Mesenteric fat pad (tissue), 1 donor: Measurements from ENCODE around the gene PRKN. TPM values are rescaled to one million over a fixed set of nuclear protein-coding genes. Genes with fewer than 3 reads are reported as not detected.

Experiments used
- DNase-seq: peaks from one replicate; pipeline ENCODE4 v3.0.0-alpha.2; 2020; ENCODE audit warnings: low spot score
- total RNA-seq: library from RNA; stranded (reverse); fragmentation: NEBNext Ultra II Directional; extraction: Animal tissue kit (Norgen Biotek cat#: 25700); gene quantifications from one replicate; pipeline ENCODE4 v1.2.1, GENCODE V29; 2021
- donor health status: DM: yes; HTN: yes; CAD: no.

PRKN gene
- total RNA-seq, 1 donor from 2014 or later = 10.1 TPM

GRCh38 chr6:161407115-161407514 lies 1320.5 kb downstream of the PRKN start:
- no peak for DNase-seq

- DNase-seq = no peak
Observed at GRCh38 chr6:161406646-161407045, 1320.9 kb downstream of the PRKN start.

DNA sequence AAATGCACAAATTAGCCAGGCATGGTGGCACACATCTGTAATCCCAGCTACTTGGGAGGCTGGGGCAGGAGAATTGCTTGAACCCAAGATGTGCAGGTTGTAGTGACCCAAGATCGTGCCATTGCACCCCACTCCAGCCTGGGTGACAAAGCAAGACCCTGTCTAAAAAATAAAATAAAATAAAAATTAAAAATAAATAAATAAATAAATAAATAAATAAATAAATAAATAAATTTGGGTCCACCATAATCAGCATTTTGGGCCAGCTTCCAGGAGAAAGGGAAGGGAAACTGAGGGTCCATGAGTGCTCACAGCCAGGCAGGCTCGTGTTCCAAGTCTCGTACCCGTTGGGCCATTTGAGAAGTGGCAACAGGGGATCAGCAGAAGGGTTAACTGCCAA lies 1322.1 kb downstream of the PRKN start:
- no peak for DNase-seq

GRCh38 chr6:161403717-161404116 lies 1323.8 kb downstream of the PRKN start:
- DNase-seq = no peak

DNA sequence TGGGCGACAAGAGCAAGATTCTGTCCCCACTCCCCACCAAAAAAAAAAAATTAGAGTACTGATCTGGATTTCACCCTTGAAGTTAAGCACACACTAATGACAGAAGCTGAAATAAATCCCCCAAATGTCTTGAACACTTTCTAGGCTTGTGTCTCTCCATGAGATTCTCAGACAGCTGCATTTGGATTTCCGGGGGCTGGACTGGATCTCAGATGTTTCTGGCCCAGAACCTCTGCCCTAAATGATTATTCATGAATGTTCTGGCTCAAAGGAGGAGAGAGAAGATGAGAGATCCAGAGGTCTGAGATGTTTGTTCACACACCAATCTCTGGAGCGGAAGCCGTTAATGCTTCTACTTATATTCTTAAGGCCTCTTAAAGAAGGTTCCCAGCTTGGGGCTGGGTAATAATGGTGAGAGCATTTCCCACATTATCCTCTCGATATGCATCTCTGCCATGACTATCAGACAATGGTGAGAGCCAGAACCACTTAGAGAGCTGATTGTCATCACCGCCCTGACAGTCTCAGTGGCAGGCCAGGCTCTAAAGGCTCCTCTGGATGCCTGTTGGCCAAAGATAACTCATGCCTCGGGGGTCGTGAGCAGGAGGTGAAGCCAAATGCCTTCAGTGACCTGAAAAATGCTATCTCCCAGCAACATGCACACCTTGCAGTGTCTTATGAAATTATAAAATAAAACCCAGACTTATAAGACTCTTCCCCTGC lies 1325.8 kb downstream of the PRKN start:
- DNase-seq = no peak

GRCh38 chr6:161400671-161401070 lies 1326.9 kb downstream of the PRKN start:
- DNase-seq = no peak

DNA sequence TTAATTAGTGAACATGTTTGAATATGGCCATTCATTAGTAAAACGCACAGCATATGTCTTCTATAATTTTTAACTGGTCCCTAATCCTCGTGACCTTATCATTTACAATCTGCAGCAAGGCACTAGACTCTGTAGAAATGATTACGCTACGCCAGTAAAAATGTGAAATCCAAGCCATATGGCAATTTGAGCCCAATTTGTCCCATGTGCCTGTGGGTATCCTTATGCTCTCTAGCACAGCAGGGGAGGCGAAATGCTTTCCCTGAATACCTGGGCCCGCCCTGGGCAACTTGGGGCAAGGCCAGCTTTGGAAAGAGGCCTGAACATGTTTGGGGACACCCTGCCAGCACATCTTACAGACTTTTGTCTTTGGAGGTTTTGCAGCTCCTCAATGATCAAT lies 1331.0 kb downstream of the PRKN start:
- no peak for DNase-seq

- DNase-seq = no peak
Observed at GRCh38 chr6:161395716-161396231, 1331.8 kb downstream of the PRKN start.

DNA sequence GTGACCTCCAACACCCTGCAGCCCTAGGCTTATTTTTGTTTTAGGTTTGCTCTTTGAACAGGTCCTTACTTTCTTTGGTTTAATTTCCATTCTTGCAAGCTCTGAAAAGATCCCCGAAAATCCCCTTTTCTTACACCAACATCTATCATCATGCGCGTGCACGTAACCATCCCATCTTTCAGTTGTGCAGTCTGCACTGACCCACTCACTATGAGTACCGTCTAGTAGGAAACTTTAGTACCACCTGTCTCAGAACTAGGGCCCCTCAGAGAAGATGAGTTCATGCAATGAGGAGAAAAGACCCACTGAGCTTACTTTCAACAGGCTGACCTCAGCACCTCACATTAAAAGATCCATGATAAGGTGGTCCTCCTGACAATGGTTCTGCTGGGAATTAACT lies 1333.1 kb downstream of the PRKN start:
- DNase-seq = no peak

- DNase-seq = no peak
Observed at GRCh38 chr6:161393839-161394364, 1333.7 kb downstream of the PRKN start.

GRCh38 chr6:161393292-161393691 lies 1334.3 kb downstream of the PRKN start:
- no peak for DNase-seq

GRCh38 chr6:161389756-161390155 lies 1337.8 kb downstream of the PRKN start:
- no peak for DNase-seq

DNA sequence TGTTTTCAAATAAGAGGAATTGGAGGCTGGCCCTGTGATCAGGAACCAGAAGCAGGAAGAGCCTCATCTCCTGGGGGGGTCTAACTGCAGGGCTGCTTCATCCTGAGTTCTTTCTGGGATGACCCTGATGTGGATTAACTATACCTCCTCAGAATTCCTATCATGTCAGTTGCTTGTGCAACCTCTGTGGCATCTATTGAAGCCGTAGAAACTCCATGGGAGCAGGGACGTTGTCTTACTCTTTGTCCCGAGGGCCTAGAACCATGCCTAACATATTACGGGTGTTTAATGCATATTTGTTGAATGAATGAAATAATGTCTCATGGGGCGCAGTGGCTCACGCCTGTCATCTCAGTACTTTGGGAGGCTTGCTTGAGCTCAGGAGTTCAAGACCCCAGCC lies 1343.6 kb downstream of the PRKN start:
- no peak for DNase-seq

- DNase-seq = no peak
Observed at GRCh38 chr6:161379834-161380582, 1347.6 kb downstream of the PRKN start.

DNA sequence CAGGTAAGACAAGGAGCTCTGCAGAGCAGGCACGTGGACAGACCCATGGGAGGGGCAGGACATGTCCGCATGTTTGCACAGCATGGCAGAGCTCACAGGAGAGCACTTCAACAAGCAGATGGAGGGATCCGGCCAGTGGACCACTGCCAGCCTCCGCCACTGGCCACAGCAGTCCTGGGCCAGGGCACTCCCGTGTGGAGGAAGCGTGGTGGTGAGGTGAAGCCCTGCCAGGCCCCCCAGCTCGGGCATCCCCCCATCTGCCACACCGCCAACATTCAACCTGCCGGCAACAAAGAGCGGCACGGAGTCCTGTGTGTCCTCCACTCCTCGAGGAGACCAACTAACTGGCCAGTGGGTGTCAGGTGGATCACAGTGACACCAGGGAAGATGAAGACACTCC lies 1349.5 kb downstream of the PRKN start:
- DNase-seq = no peak

GRCh38 chr6:161377116-161377515 lies 1350.5 kb downstream of the PRKN start:
- DNase-seq = no peak

GRCh38 chr6:161376367-161376766 lies 1351.2 kb downstream of the PRKN start:
- no peak for DNase-seq

DNA sequence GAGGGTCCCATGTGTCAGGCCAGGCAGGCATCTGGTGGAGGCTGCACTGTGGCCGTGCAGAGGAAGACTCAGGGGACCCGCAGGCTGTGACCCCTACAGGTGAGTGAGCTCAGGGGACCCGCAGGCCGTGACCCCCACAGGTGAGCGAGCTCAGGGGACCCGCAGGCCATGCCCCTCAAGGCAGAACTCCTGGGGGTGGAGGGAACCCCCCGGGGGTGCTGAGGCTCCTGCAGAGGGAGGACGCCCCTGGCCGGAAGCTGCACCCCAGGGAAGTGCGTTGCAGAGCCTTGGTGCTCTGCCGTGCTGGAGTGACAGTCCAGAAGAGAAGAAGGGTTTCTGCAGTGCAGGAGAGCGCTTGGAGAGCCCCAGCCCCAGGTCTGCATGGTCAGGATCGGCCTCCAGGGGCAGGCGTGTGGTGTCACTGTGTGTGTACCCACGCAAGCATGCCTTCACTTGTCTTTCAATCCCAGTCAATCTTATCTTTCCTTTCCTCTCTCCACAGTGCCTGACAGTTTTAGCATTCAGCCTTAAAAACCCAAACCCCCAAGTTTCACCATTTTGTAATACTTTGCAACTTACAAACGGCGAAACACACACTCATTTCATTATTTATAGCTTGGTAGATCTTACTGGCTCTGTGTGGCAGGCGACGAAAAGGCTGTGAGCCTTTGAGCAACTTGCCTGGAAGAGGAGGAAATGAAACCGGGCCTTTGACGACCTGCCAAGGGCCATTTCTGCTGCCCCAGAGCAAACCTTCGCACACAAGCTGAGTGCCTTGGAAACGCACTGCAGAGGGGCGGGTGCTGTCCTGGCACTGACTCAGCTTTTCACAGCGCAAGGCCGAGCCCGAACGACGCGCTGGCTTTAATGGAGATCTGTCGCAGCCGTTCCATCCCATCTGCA lies 1352.3 kb downstream of the PRKN start:
- DNase-seq = no peak

DNA sequence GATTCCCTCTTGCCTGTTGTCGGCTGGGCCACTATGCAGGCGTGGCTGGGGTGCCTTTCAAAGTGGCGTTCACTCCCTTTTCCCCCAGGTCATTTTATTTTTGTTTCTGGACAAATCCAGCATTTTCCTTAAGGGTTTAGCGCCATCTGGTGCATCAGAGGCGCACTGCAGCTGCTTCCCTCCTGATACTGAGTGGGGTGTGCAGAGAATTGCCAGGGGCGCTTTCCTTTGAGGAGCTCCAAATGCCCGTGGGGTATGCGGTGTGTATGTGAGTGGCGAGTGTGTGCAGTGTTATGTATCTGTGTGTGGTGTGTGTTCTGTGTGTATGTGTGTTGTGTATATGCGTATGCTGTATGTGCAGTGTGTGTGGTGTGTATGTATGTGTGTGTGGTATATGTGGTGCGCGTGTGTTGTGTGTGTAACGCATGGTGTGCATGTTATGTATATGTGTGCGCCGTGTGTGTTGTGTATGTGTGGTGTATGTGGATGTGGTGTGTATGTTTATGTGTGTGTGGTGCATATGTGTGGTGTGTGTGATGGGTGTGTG lies 1353.6 kb downstream of the PRKN start:
- no peak for DNase-seq

- DNase-seq = no peak
Observed at GRCh38 chr6:161372422-161372793, 1355.2 kb downstream of the PRKN start.

GRCh38 chr6:161370880-161371279 lies 1356.7 kb downstream of the PRKN start:
- no peak for DNase-seq
